HEK293 (cell line): ENCODE results near the gene CDC27.

Experiments
- BCL11A ChIP-seq: fragments of 450-650 bp; formaldehyde crosslinking; IDR thresholded peaks from 2 replicates; pipeline ENCODE4 v1.5.1; 2016; ENCODE audit warnings: low read depth, missing biosample characterization, missing genetic modification characterization
- GLI4 ChIP-seq: fragments of 450-650 bp; formaldehyde crosslinking; IDR thresholded peaks from 2 replicates; pipeline ENCODE4 v1.5.1; 2016; ENCODE audit warnings: missing biosample characterization, missing genetic modification characterization
- GLIS2 ChIP-seq: fragments of 450-650 bp; formaldehyde crosslinking; IDR thresholded peaks from 2 replicates; pipeline ENCODE4 v1.5.1; 2016; ENCODE audit warnings: missing biosample characterization, missing genetic modification characterization
- HOXD13 ChIP-seq: sonication (generic); formaldehyde crosslinking; IDR thresholded peaks from 2 replicates; pipeline ENCODE4 v1.8.0; 2022; ENCODE audit warnings: missing genetic modification reagents, borderline replicate concordance
- OSR2 ChIP-seq: fragments of 450-650 bp; formaldehyde crosslinking; IDR thresholded peaks from 2 replicates; pipeline ENCODE4 v1.5.1; 2016; ENCODE audit warnings: missing biosample characterization, missing genetic modification characterization
- SCRT2 ChIP-seq: fragments of 450-650 bp; formaldehyde crosslinking; IDR thresholded peaks from 2 replicates; pipeline ENCODE4 v1.5.1; 2016; ENCODE audit warnings: missing biosample characterization, missing genetic modification characterization
- SP2 ChIP-seq: fragments of 450-650 bp; formaldehyde crosslinking; IDR thresholded peaks from 2 replicates; pipeline ENCODE4 v1.5.1; 2016; ENCODE audit warnings: missing biosample characterization, missing genetic modification characterization
- ZBTB20 ChIP-seq: fragments of 450-650 bp; formaldehyde crosslinking; IDR thresholded peaks from 2 replicates; pipeline ENCODE4 v1.5.1; 2016; ENCODE audit warnings: missing biosample characterization, missing genetic modification characterization
- ZBTB26 ChIP-seq: fragments of 450-650 bp; formaldehyde crosslinking; optimal IDR thresholded peaks from 2 replicates; pipeline ENCODE3; 2016; ENCODE audit warnings: missing biosample characterization, mild to moderate bottlenecking, missing genetic modification characterization
- ZEB2 ChIP-seq: fragments of 450-650 bp; formaldehyde crosslinking; IDR thresholded peaks from 2 replicates; pipeline ENCODE4 v1.5.1; 2016; ENCODE audit warnings: missing biosample characterization, missing genetic modification characterization
- ZNF10 ChIP-seq: fragments of 450-650 bp; formaldehyde crosslinking; IDR thresholded peaks from 2 replicates; pipeline ENCODE4 v1.5.1; 2017; ENCODE audit warnings: missing biosample characterization, missing genetic modification characterization
- ZNF169 ChIP-seq: fragments of 450-650 bp; formaldehyde crosslinking; IDR thresholded peaks from 2 replicates; pipeline ENCODE4 v1.5.1; 2016; ENCODE audit warnings: missing biosample characterization, missing genetic modification characterization
- ZNF239 ChIP-seq: fragments of 450-650 bp; formaldehyde crosslinking; IDR thresholded peaks from 2 replicates; pipeline ENCODE4 v1.5.1; 2016; ENCODE audit warnings: missing biosample characterization, missing genetic modification characterization
- ZNF324 ChIP-seq: fragments of 450-650 bp; formaldehyde crosslinking; IDR thresholded peaks from 2 replicates; pipeline ENCODE4 v1.5.1; 2016; ENCODE audit warnings: missing biosample characterization, missing genetic modification characterization
- ZNF521 ChIP-seq: fragments of 450-650 bp; formaldehyde crosslinking; IDR thresholded peaks from 2 replicates; pipeline ENCODE4 v1.5.1; 2017; ENCODE audit warnings: missing biosample characterization, mild to moderate bottlenecking, missing genetic modification characterization
- ZNF558 ChIP-seq: fragments of 450-650 bp; formaldehyde crosslinking; IDR thresholded peaks from 2 replicates; pipeline ENCODE4 v1.5.1; 2016; ENCODE audit warnings: missing biosample characterization, missing genetic modification characterization
- ZNF560 ChIP-seq: fragments of 450-650 bp; formaldehyde crosslinking; IDR thresholded peaks from 2 replicates; pipeline ENCODE4 v1.5.1; 2017; ENCODE audit warnings: missing biosample characterization, missing genetic modification characterization, borderline replicate concordance
- ZNF561 ChIP-seq: fragments of 450-650 bp; IDR thresholded peaks from 2 replicates; pipeline ENCODE4 v1.5.1; 2018; ENCODE audit warnings: missing biosample characterization, missing genetic modification characterization, borderline replicate concordance
- ZNF596 ChIP-seq: fragments of 450-650 bp; IDR thresholded peaks from 2 replicates; pipeline ENCODE4 v1.5.0; 2018; ENCODE audit warnings: missing biosample characterization, mild to moderate bottlenecking, missing genetic modification characterization, moderate library complexity
- ZNF629 ChIP-seq: fragments of 450-650 bp; formaldehyde crosslinking; IDR thresholded peaks from 2 replicates; pipeline ENCODE4 v1.5.1; 2017; ENCODE audit warnings: missing biosample characterization, missing genetic modification characterization
- ZNF654 ChIP-seq: fragments of 450-650 bp; formaldehyde crosslinking; IDR thresholded peaks from 2 replicates; pipeline ENCODE4 v1.5.1; 2016; ENCODE audit warnings: low read depth, missing biosample characterization, missing genetic modification characterization
- ZNF677 ChIP-seq: fragments of 450-650 bp; IDR thresholded peaks from 2 replicates; pipeline ENCODE4 v1.5.0; 2018; ENCODE audit warnings: missing biosample characterization, mild to moderate bottlenecking, missing genetic modification characterization, moderate library complexity
- TF ChIP-seq, protein P1 (sequence below): fragments of 450-650 bp; formaldehyde crosslinking; IDR thresholded peaks from 2 replicates; pipeline ENCODE4 v1.5.1; 2016; ENCODE audit warnings: missing biosample characterization, missing genetic modification characterization
- TF ChIP-seq, protein P2 (sequence below): fragments of 450-650 bp; formaldehyde crosslinking; conservative IDR thresholded peaks from 2 replicates; pipeline ENCODE4 v1.5.1; 2016; ENCODE audit warnings: low read depth, missing biosample characterization, missing genetic modification characterization
- TF ChIP-seq, protein P3 (sequence below): fragments of 450-650 bp; formaldehyde crosslinking; IDR thresholded peaks from 2 replicates; pipeline ENCODE4 v1.5.1; 2016; ENCODE audit warnings: missing biosample characterization, missing genetic modification characterization
- TF ChIP-seq, protein P4 (sequence below): fragments of 450-650 bp; formaldehyde crosslinking; IDR thresholded peaks from 2 replicates; pipeline ENCODE4 v1.5.1; 2016; ENCODE audit warnings: missing biosample characterization, missing genetic modification characterization
- TF ChIP-seq, protein P5 (sequence below): fragments of 450-650 bp; formaldehyde crosslinking; IDR thresholded peaks from 2 replicates; pipeline ENCODE4 v1.5.1; 2017; ENCODE audit warnings: missing biosample characterization, missing genetic modification characterization

The CDC27 gene

DNA sequence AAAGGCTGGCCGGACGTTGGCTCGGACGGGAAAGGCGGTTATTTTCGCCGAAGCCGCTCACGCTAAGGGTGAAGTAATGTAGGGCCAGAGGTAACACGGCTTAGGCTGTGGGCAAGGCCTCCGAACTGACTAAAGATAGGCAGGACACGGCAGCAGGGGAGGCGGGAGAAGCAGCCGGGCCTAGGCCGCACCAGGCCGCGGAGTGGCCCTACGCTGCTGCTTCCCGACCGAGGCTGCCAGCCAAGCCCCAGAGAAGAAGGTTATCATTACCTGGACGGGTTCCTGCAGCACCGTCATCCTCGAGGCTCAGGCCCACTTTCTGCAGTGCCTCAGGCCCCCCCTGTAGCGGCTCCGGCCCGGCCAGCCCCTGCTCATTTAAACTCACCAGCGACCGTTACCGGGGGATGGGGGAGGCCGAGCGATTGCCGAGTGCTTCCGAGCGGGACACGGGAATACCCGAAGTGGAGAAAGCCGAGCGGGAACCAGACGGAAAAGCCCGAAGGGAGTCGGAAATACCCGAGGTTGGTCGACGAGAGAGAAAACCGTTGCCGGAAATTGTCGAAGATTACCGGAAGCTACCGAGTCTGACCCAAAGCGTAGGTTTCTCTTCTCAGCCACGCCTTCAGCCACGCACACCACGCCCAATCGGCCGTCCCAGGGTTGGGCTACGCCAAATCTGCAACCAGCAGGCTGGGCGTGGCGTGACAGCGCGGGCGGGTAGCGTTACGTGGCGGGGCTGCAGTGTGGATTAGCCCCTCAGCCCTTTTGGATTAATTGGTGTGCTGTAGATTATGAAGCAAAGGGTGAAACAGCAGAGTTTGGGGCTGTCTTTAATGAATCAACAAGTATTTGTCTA, at the start of gene CDC27 (continued):
- TF ChIP-seq, protein P1, sequence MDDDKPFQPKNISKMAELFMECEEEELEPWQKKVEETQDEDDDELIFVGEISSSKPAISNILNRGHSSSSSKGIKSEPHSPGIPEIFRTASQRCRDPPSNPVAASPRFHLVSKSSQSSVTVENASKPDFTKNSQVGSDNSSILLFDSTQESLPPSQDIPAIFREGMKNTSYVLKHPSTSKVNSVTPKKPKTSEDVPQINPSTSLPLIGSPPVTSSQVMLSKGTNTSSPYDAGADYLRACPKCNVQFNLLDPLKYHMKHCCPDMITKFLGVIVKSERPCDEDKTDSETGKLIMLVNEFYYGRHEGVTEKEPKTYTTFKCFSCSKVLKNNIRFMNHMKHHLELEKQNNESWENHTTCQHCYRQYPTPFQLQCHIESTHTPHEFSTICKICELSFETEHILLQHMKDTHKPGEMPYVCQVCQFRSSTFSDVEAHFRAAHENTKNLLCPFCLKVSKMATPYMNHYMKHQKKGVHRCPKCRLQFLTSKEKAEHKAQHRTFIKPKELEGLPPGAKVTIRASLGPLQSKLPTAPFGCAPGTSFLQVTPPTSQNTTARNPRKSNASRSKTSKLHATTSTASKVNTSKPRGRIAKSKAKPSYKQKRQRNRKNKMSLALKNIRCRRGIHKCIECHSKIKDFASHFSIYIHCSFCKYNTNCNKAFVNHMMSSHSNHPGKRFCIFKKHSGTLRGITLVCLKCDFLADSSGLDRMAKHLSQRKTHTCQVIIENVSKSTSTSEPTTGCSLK (tag by site-specific recombination) = no peak
- TF ChIP-seq ZNF560 (tag by site-specific recombination) = no peak
- TF ChIP-seq ZNF324 (tag by site-specific recombination) = peak; percentile 86
- TF ChIP-seq OSR2 (tag by site-specific recombination) = 0 out of 2 replicates have a peak, but pooled peaks have one; percentile 8
- peak; percentile 57 for TF ChIP-seq ZNF629 (tag by site-specific recombination)
- TF ChIP-seq GLI4 (tag by site-specific recombination) = peak; percentile 69; the same call in 1 of the 2 replicates
- TF ChIP-seq ZNF521 (tag by site-specific recombination) = no peak
- TF ChIP-seq GLIS2 (tag by site-specific recombination) = peak; percentile 90
- TF ChIP-seq ZNF169 = peak; percentile 21; the same call in 1 of the 2 replicates
- TF ChIP-seq, protein P2, sequence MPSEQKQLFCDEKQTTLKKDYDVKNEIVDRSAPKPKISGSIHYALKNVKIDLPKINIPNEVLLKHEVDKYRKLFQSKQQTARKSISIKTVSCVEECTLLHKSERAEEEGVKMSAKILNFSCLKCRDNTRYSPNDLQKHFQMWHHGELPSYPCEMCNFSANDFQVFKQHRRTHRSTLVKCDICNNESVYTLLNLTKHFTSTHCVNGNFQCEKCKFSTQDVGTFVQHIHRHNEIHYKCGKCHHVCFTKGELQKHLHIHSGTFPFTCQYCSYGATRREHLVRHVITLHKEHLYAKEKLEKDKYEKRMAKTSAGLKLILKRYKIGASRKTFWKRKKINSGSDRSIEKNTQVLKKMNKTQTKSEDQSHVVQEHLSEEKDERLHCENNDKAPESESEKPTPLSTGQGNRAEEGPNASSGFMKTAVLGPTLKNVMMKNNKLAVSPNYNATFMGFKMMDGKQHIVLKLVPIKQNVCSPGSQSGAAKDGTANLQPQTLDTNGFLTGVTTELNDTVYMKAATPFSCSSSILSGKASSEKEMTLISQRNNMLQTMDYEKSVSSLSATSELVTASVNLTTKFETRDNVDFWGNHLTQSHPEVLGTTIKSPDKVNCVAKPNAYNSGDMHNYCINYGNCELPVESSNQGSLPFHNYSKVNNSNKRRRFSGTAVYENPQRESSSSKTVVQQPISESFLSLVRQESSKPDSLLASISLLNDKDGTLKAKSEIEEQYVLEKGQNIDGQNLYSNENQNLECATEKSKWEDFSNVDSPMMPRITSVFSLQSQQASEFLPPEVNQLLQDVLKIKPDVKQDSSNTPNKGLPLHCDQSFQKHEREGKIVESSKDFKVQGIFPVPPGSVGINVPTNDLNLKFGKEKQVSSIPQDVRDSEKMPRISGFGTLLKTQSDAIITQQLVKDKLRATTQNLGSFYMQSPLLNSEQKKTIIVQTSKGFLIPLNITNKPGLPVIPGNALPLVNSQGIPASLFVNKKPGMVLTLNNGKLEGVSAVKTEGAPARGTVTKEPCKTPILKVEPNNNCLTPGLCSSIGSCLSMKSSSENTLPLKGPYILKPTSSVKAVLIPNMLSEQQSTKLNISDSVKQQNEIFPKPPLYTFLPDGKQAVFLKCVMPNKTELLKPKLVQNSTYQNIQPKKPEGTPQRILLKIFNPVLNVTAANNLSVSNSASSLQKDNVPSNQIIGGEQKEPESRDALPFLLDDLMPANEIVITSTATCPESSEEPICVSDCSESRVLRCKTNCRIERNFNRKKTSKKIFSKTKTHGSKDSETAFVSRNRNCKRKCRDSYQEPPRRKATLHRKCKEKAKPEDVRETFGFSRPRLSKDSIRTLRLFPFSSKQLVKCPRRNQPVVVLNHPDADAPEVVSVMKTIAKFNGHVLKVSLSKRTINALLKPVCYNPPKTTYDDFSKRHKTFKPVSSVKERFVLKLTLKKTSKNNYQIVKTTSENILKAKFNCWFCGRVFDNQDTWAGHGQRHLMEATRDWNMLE (tag by site-specific recombination) = peak; percentile 27; the same call in 1 of the 2 replicates
- TF ChIP-seq ZBTB26 (tag by site-specific recombination) = no peak
- 0 out of 2 replicates have a peak, but pooled peaks have one; percentile 20 for TF ChIP-seq ZNF558 (tag by site-specific recombination)
- TF ChIP-seq, protein P3, sequence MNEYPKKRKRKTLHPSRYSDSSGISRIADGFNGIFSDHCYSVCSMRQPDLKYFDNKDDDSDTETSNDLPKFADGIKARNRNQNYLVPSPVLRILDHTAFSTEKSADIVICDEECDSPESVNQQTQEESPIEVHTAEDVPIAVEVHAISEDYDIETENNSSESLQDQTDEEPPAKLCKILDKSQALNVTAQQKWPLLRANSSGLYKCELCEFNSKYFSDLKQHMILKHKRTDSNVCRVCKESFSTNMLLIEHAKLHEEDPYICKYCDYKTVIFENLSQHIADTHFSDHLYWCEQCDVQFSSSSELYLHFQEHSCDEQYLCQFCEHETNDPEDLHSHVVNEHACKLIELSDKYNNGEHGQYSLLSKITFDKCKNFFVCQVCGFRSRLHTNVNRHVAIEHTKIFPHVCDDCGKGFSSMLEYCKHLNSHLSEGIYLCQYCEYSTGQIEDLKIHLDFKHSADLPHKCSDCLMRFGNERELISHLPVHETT (tag by site-specific recombination) = peak; percentile 55; the same call in 1 of the 2 replicates
- no peak for TF ChIP-seq ZNF677
- TF ChIP-seq, protein P4, sequence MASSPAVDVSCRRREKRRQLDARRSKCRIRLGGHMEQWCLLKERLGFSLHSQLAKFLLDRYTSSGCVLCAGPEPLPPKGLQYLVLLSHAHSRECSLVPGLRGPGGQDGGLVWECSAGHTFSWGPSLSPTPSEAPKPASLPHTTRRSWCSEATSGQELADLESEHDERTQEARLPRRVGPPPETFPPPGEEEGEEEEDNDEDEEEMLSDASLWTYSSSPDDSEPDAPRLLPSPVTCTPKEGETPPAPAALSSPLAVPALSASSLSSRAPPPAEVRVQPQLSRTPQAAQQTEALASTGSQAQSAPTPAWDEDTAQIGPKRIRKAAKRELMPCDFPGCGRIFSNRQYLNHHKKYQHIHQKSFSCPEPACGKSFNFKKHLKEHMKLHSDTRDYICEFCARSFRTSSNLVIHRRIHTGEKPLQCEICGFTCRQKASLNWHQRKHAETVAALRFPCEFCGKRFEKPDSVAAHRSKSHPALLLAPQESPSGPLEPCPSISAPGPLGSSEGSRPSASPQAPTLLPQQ (tag by site-specific recombination) = peak; percentile 78
- TF ChIP-seq SCRT2 (tag by site-specific recombination) = peak; percentile 73
- 0 out of 2 replicates have a peak, but pooled peaks have one; percentile 44 for TF ChIP-seq ZBTB20 (tag by site-specific recombination)
- TF ChIP-seq ZNF10 (tag by site-specific recombination) = peak; percentile 89
- no peak for TF ChIP-seq ZNF239 (tag by site-specific recombination)
- TF ChIP-seq ZNF654 (tag by site-specific recombination) = no peak
- peak; percentile 59; the same call in 1 of the 2 replicates for TF ChIP-seq BCL11A (tag by site-specific recombination)
- TF ChIP-seq ZNF596 (tag by site-specific recombination) = no peak
- peak; percentile 90 for TF ChIP-seq ZNF561 (tag by site-specific recombination)
- TF ChIP-seq SP2 (tag by site-specific recombination) = peak; percentile 70
- TF ChIP-seq, protein P5, sequence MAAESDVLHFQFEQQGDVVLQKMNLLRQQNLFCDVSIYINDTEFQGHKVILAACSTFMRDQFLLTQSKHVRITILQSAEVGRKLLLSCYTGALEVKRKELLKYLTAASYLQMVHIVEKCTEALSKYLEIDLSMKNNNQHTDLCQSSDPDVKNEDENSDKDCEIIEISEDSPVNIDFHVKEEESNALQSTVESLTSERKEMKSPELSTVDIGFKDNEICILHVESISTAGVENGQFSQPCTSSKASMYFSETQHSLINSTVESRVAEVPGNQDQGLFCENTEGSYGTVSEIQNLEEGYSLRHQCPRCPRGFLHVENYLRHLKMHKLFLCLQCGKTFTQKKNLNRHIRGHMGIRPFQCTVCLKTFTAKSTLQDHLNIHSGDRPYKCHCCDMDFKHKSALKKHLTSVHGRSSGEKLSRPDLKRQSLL = peak; percentile 46; the same call in 1 of the 2 replicates
- TF ChIP-seq HOXD13 (CRISPR knock-in tag) = peak; percentile 83; the same call in 1 of the 2 replicates
- peak; percentile 79; the same call in 1 of the 2 replicates for TF ChIP-seq ZEB2 (tag by site-specific recombination)
